ENCODE data around the gene LRIT2. TPM values are rescaled to one million over a fixed set of nuclear protein-coding genes. Genes with fewer than 3 reads are reported as not detected.

The LRIT2 gene
- total RNA-seq, 2 donors from 2014 or later = not detected

DNA sequence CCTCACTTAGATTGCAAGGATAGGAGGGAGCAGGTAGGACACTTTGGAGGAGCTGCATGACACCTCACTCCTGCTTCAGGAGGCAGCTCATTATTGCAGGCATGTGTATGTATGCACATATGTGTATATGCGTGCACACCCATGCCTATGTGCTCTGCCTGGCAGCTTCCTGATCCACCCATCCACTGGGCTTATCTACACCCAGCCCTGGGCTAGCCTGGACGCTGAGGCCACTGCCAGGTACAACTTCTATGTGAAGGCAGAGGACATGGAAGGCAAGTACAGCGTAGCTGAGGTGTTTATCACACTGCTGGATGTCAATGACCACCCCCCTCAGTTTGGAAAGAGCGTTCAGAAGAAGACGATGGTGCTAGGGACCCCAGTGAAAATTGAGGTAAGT, 13.3 kb downstream of the LRIT2 start:
- no peak overlapping the region for H3K27ac ChIP-seq
- no peak for DNase-seq (ENCODE audit: low spot score)
- H3K36me3 ChIP-seq = no peaks in the 10 kb centered on the region
- no peaks in the 10 kb centered on the region for H3K27me3 ChIP-seq (replicated peaks; ENCODE audit: insufficient read depth)
- intact Hi-C loops (cut with DNase I) = no loop called here
- TF ChIP-seq, protein P1, sequence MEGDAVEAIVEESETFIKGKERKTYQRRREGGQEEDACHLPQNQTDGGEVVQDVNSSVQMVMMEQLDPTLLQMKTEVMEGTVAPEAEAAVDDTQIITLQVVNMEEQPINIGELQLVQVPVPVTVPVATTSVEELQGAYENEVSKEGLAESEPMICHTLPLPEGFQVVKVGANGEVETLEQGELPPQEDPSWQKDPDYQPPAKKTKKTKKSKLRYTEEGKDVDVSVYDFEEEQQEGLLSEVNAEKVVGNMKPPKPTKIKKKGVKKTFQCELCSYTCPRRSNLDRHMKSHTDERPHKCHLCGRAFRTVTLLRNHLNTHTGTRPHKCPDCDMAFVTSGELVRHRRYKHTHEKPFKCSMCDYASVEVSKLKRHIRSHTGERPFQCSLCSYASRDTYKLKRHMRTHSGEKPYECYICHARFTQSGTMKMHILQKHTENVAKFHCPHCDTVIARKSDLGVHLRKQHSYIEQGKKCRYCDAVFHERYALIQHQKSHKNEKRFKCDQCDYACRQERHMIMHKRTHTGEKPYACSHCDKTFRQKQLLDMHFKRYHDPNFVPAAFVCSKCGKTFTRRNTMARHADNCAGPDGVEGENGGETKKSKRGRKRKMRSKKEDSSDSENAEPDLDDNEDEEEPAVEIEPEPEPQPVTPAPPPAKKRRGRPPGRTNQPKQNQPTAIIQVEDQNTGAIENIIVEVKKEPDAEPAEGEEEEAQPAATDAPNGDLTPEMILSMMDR (IDR thresholded peaks at IDR 0.05) = no peak
- 75% methylated on average over 5 of the region's 5 CpGs for WGBS
- no peak overlapping the region for H3K4me3 ChIP-seq
- H3K9me3 ChIP-seq = no peaks in the 10 kb centered on the region
- H3K4me1 ChIP-seq (replicated peaks) = no peaks in the 10 kb centered on the region

DNA sequence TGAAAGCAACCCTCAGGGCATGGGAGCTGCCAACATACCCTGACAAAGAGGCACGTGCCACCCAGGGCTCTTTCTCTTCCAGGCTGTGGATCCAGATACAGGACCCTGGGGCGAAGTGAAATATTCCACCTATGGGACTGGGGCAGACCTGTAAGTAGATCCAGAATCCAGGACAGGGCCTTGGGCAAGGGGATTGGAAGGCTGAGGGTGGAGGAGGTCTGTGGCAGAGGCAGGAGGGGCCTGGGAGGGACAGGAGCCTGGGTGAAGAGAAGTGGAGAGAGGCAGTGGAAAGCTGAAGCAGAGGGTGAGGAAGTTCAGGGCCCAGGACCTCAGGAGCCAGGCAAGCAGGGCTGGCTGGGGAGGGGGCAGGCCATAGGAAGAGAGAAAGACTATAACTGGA, 13.8 kb downstream of the LRIT2 start:
- Histone ChIP-seq H3K4me3 (no peak overlapping the region), H3K27me3 (replicated peaks; ENCODE audit: insufficient read depth) (no peaks in the 10 kb centered on the region), H3K36me3 (no peaks in the 10 kb centered on the region), H3K27ac (no peak overlapping the region), H3K4me1 (replicated peaks) (no peaks in the 10 kb centered on the region), H3K9me3 (no peaks in the 10 kb centered on the region)
- 71% methylated on average over 2 of the region's 2 CpGs for WGBS
- TF ChIP-seq, protein P1 (IDR thresholded peaks at IDR 0.05) = no peak
- intact Hi-C loops (cut with DNase I) = no loop called here
- DNase-seq (ENCODE audit: low spot score) = no peak

DNA sequence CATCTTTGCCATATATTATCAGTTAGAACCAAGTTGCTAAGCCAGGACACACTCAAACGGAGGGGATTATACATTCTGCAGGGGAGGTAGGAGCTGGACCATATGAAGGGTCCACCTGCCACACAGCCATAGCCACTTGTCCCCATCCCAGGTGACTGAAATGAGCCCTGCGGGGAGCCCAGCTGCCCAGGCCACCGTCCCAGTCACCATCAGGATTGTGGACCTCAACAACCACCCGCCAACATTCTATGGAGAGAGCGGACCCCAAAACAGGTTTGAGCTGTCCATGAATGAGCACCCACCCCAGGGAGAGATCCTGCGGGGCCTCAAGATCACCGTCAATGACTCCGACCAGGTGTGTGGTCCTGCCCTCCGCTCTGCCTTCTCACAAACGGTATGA, 17.3 kb downstream of the LRIT2 start:
- intact Hi-C loops (cut with DNase I) = no loop called here
- no peak for TF ChIP-seq POLR2AphosphoS5 (IDR thresholded peaks at IDR 0.05)
- TF ChIP-seq, protein P1 (IDR thresholded peaks at IDR 0.05) = no peak
- TF ChIP-seq POLR2A (IDR thresholded peaks at IDR 0.05) = no peak
- H3K27ac ChIP-seq = no peak overlapping the region
- 82% methylated on average over 10 of the region's 10 CpGs for WGBS
- no peak for DNase-seq (ENCODE audit: low spot score)
- H3K27me3 ChIP-seq (replicated peaks; ENCODE audit: insufficient read depth) = no peaks in the 10 kb centered on the region
- no peaks in the 10 kb centered on the region for H3K4me1 ChIP-seq (replicated peaks)
- no peaks in the 10 kb centered on the region for H3K36me3 ChIP-seq
- H3K4me3 ChIP-seq = no peak overlapping the region
- no peaks in the 10 kb centered on the region for H3K9me3 ChIP-seq

DNA sequence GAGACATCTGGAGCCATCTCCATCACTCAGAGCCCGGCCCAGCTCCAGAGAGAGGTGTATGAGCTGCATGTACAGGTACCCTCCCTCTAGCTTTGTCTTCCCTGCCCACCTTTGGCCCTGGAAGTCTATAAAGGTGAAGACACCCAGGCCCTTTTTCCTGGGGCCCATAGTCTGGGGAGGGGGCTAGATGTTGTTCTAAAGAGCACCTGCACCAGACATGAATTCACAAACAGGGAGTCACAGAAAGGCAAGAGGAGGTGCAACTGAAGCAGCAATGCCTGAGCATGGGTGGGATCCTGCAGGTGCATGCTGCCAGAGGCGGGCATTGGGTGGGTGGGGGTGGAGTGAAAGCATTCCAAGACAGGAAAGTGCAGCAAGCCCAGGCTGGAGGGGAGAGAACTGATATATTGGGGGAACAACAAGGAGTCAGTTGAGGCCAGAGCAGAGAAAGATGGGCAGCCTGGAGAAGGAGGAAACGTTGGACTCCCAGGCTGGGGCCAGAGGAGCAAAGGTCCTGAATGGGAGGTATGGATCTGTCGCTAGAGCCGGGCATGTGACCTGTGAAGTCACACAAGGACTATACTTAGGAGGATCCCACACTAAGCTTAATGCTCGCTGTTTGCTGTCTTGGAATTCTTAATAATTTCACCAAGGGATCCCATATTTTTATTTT, 19.4 kb downstream of the LRIT2 start:
- 73% methylated on average over 6 of the region's 6 CpGs for WGBS
- Histone ChIP-seq H3K27ac (no peak overlapping the region), H3K36me3 (no peaks in the 10 kb centered on the region), H3K4me1 (replicated peaks) (no peaks in the 10 kb centered on the region), H3K4me3 (no peak overlapping the region), H3K27me3 (replicated peaks; ENCODE audit: insufficient read depth) (no peaks in the 10 kb centered on the region), H3K9me3 (no peaks in the 10 kb centered on the region)
- no peak for DNase-seq (ENCODE audit: low spot score)
- TF ChIP-seq, protein P1 (IDR thresholded peaks at IDR 0.05) = no peak
- TF ChIP-seq POLR2A (IDR thresholded peaks at IDR 0.05) (no peak), POLR2AphosphoS5 (IDR thresholded peaks at IDR 0.05) (no peak)
- intact Hi-C loops (cut with DNase I) = no loop called here

DNA sequence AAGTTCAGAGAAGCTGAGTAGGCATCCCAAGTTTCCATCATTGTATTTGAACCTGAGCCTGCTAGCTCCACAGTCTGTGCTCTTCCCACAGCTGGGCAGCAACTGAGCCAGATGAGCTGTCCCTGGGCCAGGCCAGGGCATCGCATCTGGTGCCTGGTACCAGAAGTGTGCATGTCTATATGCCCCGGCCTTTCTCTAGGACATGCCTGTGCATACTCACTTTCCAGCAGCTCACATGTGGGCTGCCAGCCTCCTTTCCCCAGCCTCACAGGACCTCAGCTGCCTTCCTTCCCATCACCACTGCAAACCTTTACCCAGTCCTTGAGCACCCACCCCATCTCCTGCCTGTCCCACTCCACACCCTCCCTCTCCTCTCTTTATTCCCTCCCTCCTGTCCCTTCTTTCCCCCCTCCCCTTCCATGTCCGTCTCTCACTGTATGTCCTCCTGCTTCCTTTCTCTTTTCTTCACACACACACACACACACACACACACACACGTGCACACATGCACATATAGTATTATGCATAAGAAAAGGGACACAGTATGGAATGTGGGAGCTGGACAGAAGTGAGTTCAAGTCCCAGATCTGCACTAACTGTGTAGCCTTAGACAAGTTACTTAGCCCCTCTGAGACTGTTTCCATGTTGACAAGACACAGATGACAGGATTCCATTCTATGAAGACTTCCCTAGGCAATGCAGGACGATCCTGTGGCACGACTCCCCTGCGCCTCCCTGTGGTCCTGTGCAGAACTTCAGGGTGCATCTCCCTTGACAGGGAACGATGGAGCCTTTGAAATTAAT, 20.1 kb downstream of the LRIT2 start:
- peak; percentile 34 for DNase-seq (ENCODE audit: low spot score)
- Histone ChIP-seq H3K4me1 (replicated peaks) (no peaks in the 10 kb centered on the region), H3K9me3 (no peaks in the 10 kb centered on the region), H3K4me3 (no peak overlapping the region), H3K36me3 (no peaks in the 10 kb centered on the region), H3K27me3 (replicated peaks; ENCODE audit: insufficient read depth) (no peaks in the 10 kb centered on the region), H3K27ac (no peak overlapping the region)
- 35% methylated on average over 8 of the region's 8 CpGs for WGBS
- intact Hi-C loops (cut with DNase I) = no loop called here
- no peak for TF ChIP-seq POLR2A (IDR thresholded peaks at IDR 0.05)
- TF ChIP-seq, protein P1 (IDR thresholded peaks at IDR 0.05) = peak; percentile 7 to 83 (median 56)

Measured in prostate gland (tissue), 2 donors.